ENCODE results near the gene RTP2. TPM values are rescaled to one million over a fixed set of nuclear protein-coding genes. Genes with fewer than 3 reads are reported as not detected.

The RTP2 gene
- total and polyA plus RNA-seq, 2 donors (not counting 3 experiments of a cell fraction or from before 2014, with no cell fraction given): not detected

GRCh38 chr3:187720337-187720670 is 17.9 kb upstream of the RTP2 start:
- BruUV-seq (replicated peaks): no TSS peak
- FAIRE-seq: no peak

More at GRCh38 chr3:187720337-187720670, 17.9 kb upstream of the RTP2 start:
- H3K9ac ChIP-seq (replicated peaks; ENCODE audit: extremely low read depth, insufficient read depth, low read length): no peak overlapping the region
- intact Hi-C loops (cut with micrococcal nuclease) (no loop called here), dilution Hi-C loops (cut with MboI; ENCODE audit: extremely low pct_ligation_motif_present, low sequenced_read_pairs) (no loop called here)
- no peak for DNase-seq (ENCODE audit: low read depth, low spot score)
- no peaks in the 10 kb centered on the region for H3K79me2 ChIP-seq (ENCODE audit: control insufficient read depth, insufficient read depth, low read length)
- no peaks in the 10 kb centered on the region for H4K20me1 ChIP-seq (replicated peaks; ENCODE audit: control insufficient read depth, extremely low read depth, insufficient read depth, low read length)
- H3K9me1 ChIP-seq (replicated peaks; ENCODE audit: control insufficient read depth, extremely low read depth, insufficient read depth, low read length): no peaks in the 10 kb centered on the region
- no peak overlapping the region for H3K4me3 ChIP-seq (replicated peaks in 1 of 3; ENCODE audit: insufficient read depth in 1 of 3, low read depth in 1 of 3, low read length in 3 of 3)
- H2AFZ ChIP-seq (ENCODE audit: low read depth, low read length): no peak overlapping the region
- H3K9me3 ChIP-seq (replicated peaks; ENCODE audit: control insufficient read depth, insufficient read depth, low read length): no peaks in the 10 kb centered on the region
- no peak overlapping the region for H3K4me2 ChIP-seq (ENCODE audit: insufficient read depth, low read length)
- H3K4me1 ChIP-seq (ENCODE audit: control insufficient read depth, extremely low read depth, insufficient read depth, low read length): no peaks in the 10 kb centered on the region
- TF ChIP-seq, protein P1, sequence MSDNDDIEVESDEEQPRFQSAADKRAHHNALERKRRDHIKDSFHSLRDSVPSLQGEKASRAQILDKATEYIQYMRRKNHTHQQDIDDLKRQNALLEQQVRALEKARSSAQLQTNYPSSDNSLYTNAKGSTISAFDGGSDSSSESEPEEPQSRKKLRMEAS (IDR thresholded peaks at IDR 0.05; ENCODE audit: insufficient read depth, insufficient read length): no peak
- no peak for TF ChIP-seq POLR2A (IDR thresholded peaks at IDR 0.05; ENCODE audit: low read depth, low read length)
- TF ChIP-seq MYC (IDR thresholded peaks at IDR 0.05; ENCODE audit: low read depth, low read length): no peak
- TF ChIP-seq EZH2 (IDR thresholded peaks at IDR 0.05; ENCODE audit: borderline replicate concordance, low read depth, low read length, severe bottlenecking): no peak
- no peak for TF ChIP-seq JUN (IDR thresholded peaks at IDR 0.05; ENCODE audit: borderline replicate concordance, insufficient read depth, insufficient read length, low read depth)
- TF ChIP-seq, protein P2, sequence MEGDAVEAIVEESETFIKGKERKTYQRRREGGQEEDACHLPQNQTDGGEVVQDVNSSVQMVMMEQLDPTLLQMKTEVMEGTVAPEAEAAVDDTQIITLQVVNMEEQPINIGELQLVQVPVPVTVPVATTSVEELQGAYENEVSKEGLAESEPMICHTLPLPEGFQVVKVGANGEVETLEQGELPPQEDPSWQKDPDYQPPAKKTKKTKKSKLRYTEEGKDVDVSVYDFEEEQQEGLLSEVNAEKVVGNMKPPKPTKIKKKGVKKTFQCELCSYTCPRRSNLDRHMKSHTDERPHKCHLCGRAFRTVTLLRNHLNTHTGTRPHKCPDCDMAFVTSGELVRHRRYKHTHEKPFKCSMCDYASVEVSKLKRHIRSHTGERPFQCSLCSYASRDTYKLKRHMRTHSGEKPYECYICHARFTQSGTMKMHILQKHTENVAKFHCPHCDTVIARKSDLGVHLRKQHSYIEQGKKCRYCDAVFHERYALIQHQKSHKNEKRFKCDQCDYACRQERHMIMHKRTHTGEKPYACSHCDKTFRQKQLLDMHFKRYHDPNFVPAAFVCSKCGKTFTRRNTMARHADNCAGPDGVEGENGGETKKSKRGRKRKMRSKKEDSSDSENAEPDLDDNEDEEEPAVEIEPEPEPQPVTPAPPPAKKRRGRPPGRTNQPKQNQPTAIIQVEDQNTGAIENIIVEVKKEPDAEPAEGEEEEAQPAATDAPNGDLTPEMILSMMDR (IDR thresholded peaks at IDR 0.05; ENCODE audit: extremely low read depth in 1 of 2, insufficient read depth in 1 of 2, low read depth in 1 of 2, low read length in 2 of 2): no peak
- no peak for TF ChIP-seq FOS (IDR thresholded peaks at IDR 0.05; ENCODE audit: borderline replicate concordance, insufficient read depth, low read length)
- no peak for TF ChIP-seq POLR2AphosphoS5 (IDR thresholded peaks at IDR 0.05; ENCODE audit: insufficient read depth, low read depth, low read length)
- no peak for TF ChIP-seq GATA2 (IDR thresholded peaks at IDR 0.05; ENCODE audit: insufficient read depth, insufficient read length, low read depth, low read length)
- no peak overlapping the region for H3K27ac ChIP-seq (ENCODE audit: insufficient read depth, low read depth, low read length)
- H3K27me3 ChIP-seq (ENCODE audit: control insufficient read depth in 2 of 2, insufficient read depth in 2 of 2, low read length in 2 of 2): no peaks in the 10 kb centered on the region
- CTCF ChIA-PET: interaction anchor here (1.4 to 7.9 kb wide), 3 partner anchors 41 to 500 kb away, joined by 3 to 99 read pairs (median 3); no protein-coding TSS in a partner anchor
- POLR2A ChIA-PET: no interaction called here
- peaks cover 13 to 15% of the 10 kb centered on the region in 2 experiments for H3K36me3 ChIP-seq (ENCODE audit: control insufficient read depth in 2 of 2, extremely low read depth in 1 of 2, insufficient read depth in 2 of 2, low read length in 2 of 2)
